GM18870 (cell line): Measurements from ENCODE around the gene RBM18.

Experiments used
- ATAC-seq: cut with Tn5 transposase; IDR thresholded peaks from one replicate; pipeline ENCODE4 v1.9.1; 2021; ENCODE audit warnings: moderate library complexity; ENCODE audit not compliant: unreplicated experiment

RBM18 gene

GRCh38 chr9:122223435-122223834, 41.2 kb downstream of the RBM18 start:
- ATAC-seq, result no peak

- ATAC-seq, result no peak
Observed at GRCh38 chr9:122222791-122223190, 41.8 kb downstream of the RBM18 start.

DNA sequence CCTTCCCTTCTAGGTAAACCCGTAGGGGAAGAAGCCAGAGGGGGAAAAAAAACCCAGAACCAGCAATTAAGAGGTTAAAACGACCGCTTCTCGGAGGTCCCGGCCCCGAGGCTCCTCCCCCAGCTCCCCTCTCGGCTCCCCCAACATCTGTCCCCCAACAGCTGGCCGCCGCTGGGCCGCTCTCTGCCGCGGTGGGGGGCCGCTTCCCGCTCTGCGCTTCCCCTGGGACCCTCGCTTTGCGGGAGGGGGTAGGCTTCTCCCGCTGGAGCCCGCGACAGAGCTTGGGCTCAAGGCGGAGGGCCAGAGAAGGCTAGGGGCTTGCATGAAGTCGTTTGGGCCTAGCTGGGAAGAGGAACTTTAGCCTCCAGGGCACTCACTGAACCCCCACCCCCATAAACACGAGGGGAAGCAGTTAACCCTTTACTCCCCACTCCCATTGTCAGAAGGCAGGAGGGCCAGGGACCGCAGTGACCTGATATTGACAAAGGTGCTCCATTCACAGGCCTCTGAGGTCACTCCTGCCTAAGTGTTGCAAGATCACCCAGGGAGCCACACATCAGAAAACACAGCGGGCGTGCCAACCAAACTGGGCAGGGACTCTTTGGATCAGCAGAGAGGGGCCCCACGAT, 43.3 kb downstream of the RBM18 start:
- ATAC-seq, result no peak

- ATAC-seq, result no peak
Observed at GRCh38 chr9:122220673-122221182, 43.9 kb downstream of the RBM18 start.

DNA sequence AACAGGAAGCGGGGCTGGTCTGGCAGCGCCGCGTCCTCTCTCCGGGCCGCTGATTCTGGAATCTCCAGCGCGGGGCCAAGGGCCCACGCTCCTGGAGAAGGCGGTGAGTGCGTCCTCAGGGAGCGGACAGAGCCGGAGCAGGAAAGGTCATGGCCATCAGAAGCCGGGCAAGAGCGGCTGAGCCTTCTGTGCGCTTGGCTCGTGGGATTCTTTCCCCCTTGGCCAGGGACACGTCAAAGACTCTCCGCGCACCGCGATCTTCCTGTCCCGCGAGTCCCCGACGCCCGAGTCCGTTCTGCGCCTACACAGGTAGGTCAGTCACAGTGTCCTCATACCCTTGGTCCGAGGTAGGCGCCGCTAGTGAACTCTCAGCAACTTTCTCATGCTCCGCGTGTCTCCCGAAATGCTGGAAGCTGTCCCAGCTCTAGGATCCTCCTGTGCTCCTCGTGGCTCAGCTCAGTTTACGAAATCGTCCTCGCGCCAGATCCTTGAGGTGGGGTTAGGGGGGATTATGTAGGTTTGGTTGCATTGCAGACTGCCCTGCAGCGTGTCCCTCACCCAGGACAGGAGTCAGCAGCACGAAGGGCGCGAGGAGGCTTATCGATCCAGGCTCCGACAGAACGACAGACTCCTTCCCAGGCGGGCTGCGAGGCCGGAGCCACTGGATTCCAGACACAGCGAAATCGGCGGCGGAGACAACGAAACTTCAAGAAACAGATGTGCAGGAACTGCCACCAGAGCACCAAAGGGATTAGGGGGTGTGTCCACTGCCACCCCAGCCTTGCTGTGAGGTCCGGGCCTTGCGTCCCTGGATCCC, 44.6 kb downstream of the RBM18 start:
- ATAC-seq, result no peak

DNA sequence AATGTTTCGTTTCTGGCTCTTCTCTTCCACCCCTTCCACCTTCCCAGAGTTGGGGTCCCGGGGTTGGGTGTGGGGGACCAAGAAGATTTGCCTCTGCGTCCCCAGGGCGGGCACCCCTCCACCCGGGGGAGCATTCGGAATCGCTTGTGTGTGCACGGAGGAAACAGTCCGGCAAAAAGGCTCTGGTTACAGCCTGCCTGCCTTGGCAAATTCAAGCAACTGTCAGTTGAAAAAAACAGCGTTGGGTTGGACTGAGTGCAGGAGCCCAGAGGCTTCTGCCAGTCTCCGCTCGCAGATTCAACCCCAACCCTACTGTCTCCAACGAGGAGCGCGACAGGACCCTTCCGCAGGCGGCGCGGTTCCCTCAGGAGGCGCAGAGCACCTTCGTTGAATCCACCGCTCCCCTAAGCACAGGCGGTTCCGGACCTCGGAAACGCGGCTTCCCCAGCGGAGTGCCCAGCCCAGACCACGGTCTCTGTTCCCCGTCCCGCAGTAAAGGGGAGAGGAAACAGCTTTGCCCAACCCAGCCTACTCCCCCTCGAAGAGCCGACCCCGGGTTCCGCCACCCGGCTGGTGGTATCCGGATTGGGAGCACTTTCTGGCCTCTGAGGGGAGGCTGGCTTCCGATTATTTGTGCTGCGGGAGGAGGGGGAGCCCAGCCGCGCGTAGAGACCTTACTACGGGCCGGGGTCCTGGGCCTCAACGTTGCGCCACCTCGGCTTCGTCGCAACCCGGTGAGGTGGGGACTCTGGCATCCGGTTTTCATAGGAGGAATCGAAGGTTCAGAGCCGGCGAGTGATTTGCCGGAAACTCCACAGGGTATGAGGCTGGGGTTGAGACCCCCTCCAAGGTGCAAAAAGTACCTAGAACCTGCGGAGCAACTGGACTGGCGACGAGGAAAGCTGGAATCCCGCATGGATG, 45.4 kb downstream of the RBM18 start:
- no peak for ATAC-seq

DNA sequence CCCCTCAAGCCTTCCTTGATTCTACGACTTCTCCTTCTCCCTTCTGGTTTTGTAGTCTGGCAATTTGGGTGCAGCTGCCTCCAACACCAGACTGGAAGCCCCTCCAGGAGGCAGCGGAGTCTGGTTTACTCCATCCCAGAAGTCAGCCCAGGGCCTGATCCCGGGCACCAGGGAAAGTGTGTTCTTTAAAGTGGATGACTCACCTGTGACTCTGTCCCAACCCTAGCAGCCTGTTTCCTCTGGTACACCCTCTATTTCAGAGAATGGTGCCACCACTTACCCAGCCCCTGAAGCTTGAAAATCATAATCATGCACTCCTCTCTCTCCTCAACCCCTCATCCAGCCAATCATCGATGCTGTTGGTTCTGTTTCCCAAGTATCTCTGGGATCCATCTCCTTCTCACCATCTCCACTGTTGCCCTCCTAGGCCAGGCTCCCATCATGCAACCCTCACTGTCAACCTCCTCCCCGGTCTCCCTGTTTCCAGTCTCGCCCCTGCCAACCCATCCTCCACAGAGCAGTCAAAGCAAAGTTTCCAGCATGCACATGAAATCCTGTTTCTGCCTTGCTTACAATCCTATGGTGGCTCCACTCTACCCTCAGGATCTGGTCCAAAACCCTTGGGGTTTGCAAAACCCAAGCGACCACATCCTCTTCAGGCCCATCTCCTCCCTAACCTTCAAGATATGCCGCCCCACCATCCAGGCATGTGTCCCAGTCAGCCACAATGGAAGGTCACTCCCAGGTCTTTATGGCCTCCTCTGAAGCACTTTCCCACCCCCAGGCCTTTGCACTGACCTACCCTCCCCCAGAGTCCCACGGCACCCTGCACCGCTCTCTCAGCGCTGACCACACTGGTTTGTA, 46.3 kb downstream of the RBM18 start:
- no peak for ATAC-seq

DNA sequence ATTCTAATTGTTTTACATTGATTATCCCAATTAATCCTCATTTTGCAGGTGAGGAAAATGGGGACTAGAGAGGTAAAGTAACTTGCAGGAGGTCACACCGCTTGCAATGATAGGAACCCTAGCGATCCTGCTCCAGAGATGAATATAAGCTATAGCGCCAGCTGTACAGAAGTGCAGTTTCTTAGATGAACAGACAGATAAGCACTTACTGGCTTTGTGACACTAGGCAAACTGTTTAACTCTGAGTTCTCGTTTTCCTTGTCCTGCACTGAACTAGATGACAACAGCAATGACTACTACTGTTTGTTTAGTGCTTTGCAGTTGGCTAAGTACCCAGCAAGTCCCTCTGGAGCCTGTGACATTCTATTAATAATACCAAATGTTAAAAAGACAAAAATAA, 47.0 kb downstream of the RBM18 start:
- ATAC-seq, result no peak

- no peak for ATAC-seq
Observed at GRCh38 chr9:122216798-122217418, 47.7 kb downstream of the RBM18 start.

DNA sequence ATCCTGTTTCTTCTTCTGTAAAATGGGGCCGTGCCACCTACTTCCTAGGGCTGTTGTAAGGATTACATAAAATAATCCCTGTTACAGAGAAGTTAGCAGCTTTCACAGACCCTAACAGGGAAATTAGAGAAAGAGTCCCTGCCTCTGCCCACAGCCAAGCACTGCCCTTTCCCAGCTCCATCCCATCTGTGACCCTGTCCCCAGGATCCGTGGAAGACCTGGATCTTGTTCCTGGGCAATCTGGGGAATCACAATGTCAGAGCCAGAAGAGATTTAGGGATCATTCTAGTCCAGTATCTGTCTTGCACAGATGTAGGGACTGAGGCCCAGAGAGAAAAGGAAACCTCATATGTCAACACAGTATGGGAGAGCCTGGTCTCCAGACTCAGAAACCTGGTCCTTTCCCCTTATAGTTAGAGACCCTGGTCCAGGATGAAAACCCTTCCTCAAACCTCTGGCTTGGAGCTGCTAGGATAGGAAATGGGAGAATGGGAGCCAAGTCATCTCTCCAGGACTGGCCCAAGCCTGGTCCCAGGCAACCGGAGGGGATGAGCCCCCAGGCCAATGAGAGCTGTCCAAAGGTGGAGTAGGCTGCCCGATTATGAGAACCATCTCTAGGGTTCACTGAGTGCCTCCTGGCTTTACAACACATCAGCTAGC, 48.4 kb downstream of the RBM18 start:
- ATAC-seq, result no peak

DNA sequence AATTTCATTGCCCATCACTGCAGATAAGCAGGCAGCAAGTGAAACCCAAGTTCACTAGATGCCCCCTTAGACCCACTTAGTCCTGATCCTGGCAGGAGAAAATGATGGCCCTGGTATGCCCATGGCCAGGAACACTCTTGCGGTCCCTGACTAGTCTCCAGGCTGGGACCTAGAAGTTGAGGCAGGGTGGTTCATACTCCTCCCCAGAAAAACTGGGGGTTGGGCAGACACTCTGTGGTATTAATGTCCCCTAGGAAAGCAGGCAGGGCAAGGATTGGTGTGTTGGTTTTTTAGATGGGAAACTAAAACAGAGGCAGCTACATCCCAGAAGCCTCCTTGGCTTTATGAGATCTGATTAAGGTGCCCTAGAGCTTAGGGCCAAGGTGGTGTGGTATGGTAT, 49.0 kb downstream of the RBM18 start:
- ATAC-seq, result no peak

DNA sequence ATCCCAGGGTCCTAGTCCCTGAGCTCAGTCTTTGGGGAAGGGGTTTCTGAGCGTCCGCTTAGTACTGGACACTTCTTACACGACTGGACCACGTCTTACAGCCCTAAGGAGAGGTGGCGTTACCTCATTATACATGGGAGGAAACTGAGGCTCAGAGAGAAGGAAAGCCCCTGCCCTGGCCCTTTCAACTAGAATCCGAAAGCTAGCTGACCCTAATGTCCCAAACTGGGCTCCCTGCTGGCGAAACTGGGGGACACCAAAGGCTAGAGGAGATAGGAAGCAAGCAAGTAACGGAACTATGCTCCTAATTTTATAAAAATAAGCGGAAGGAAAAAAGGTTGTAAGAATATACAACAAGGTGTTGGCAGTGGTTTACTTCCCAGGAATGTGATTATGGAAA, 50.1 kb downstream of the RBM18 start:
- no peak for ATAC-seq

DNA sequence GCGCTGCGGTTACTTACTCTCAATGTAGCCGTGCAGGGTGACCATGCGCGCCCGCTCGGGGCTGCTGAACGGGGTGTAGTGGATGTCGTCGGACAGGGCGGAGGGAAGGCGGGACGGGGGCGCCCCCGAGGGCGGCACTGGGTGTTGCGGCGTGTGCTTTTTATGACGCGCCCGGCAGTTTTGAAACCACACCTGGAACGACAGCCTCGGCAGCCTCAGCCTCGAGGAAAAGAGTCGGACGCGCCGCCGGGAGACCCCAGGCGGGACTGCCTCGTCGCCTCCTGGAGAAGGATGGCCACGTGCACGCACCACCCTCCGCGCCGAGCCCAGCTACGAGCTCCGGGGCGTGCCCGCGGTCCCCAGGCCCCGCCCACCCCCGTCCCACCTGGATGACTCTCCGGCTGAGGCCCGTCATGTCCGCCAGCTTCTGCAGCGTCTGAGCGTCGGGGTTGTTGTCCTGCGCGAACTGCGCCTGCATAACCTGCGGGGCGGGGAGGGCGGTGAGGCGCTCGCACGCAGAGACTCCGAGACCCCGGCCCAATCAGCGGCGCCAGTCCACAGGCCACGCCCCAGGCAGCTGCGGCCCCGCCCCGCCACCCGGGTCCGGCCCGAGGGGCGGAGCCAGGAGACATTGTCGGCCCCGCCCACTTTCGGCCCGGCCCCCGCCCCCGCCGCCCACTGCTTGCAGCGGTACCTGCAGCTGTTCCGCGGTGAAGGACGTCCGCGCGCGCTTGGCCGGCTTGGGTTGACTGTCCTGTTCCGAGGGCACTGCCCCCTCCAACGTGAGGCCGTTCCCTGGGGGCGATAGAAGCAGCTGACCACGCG, 50.8 kb downstream of the RBM18 start:
- no peak for ATAC-seq

GRCh38 chr9:122213102-122213588, 51.5 kb downstream of the RBM18 start:
- no peak for ATAC-seq

- no peak for ATAC-seq
Observed at GRCh38 chr9:122212473-122213004, 52.1 kb downstream of the RBM18 start.

- no peak for ATAC-seq
Observed at GRCh38 chr9:122209451-122209850, 55.2 kb downstream of the RBM18 start.

GRCh38 chr9:122207096-122207495, 57.5 kb downstream of the RBM18 start:
- no peak for ATAC-seq
